Stimulated activated CD4-positive, alpha-beta T cell treated with anti-CD3 and anti-CD28 coated beads, TNF-alpha, amount 100 ng/mL, for 24 hours (primary cell): Measurements from ENCODE around the gene RINT1.
A peak's percentile ranks its signal among the peaks of the same experiment; 100 is the strongest.
"Not testable (repeated sequence)": the region's sequence is repeated elsewhere in the genome, so short reads cannot be mapped to it uniquely, and the experiment has no call there.

Source experiments
- DNase-seq, 3 experiments: peaks; one replicate each; pipeline ENCODE4 v3.0.0-alpha.2; 2020; ENCODE audit warnings: low read depth in 3 of 3

Gene RINT1

GRCh38 chr7:105531792-105532671, at the start of gene RINT1:
TSS of gene RINT1 (plus strand) at chr7:105532201. CDS start at chr7:105532316, 115 bp downstream.
- peak; percentile 79 to 89 (median 83) for DNase-seq

- no peak for DNase-seq
Measured at GRCh38 chr7:105487579-105488571, 44.1 kb upstream of the RINT1 start.

GRCh38 chr7:105489409-105489808, 42.6 kb upstream of the RINT1 start:
- DNase-seq, result no peak

- DNase-seq, result no peak
Measured at GRCh38 chr7:105493196-105493922, 38.6 kb upstream of the RINT1 start.

- DNase-seq, result no peak
Measured at GRCh38 chr7:105493923-105494315, 38.1 kb upstream of the RINT1 start.

- no peak for DNase-seq
Measured at GRCh38 chr7:105496521-105496920, 35.5 kb upstream of the RINT1 start.

- no peak for DNase-seq
Measured at GRCh38 chr7:105497016-105497415, 35.0 kb upstream of the RINT1 start.

GRCh38 chr7:105502173-105502572, 29.8 kb upstream of the RINT1 start:
- no peak for DNase-seq

- DNase-seq, result no peak
Measured at GRCh38 chr7:105512415-105512814, 19.6 kb upstream of the RINT1 start.

GRCh38 chr7:105512926-105513526, 19.0 kb upstream of the RINT1 start:
- DNase-seq, result no peak

GRCh38 chr7:105515610-105516009, 16.4 kb upstream of the RINT1 start:
- not testable (repeated sequence) for DNase-seq

- DNase-seq, result no peak
Measured at GRCh38 chr7:105519353-105519752, 12.6 kb upstream of the RINT1 start.

- not testable (repeated sequence) for DNase-seq
Measured at GRCh38 chr7:105520620-105521019, 11.4 kb upstream of the RINT1 start.

- peak; percentile 11 to 57 (median 12) for DNase-seq
Measured at GRCh38 chr7:105521027-105521716, 10.8 kb upstream of the RINT1 start.

- DNase-seq, result peak; percentile 56 to 84 (median 68)
Measured at GRCh38 chr7:105521717-105522463, 10.1 kb upstream of the RINT1 start, which contains the start of gene PUS7. TSS of gene PUS7 (minus strand) at chr7:105522271. CDS start at chr7:105508512, 13,759 bp downstream.

GRCh38 chr7:105524423-105524822, 7.6 kb upstream of the RINT1 start:
- DNase-seq, result not testable (repeated sequence)

- DNase-seq, result no peak
Measured at GRCh38 chr7:105524840-105525239, 7.2 kb upstream of the RINT1 start.

- DNase-seq, result not testable (repeated sequence)
Measured at GRCh38 chr7:105527737-105528136, 4.3 kb upstream of the RINT1 start.

GRCh38 chr7:105530126-105530525, 1.9 kb upstream of the RINT1 start:
- DNase-seq, result no peak

- DNase-seq, result no peak
Measured at GRCh38 chr7:105530546-105530945, 1.5 kb upstream of the RINT1 start.
